CD4-positive, CD25-positive, alpha-beta regulatory T cell (primary cell): ENCODE results near the gene FRY. TPM values are rescaled to one million over a fixed set of nuclear protein-coding genes. Genes with fewer than 3 reads are reported as not detected.

Experiments used
- ATAC-seq, 2 donors: fragments of 150-1000 bp; cut with Tn5 transposase; one replicate each; pipeline ENCODE4 v1.10.0; 2021; ENCODE audit warnings: low read depth in 2 of 2, moderate number of reproducible peaks in 2 of 2, moderate library complexity in 1 of 2
- DNase-seq, 3 donors: peaks; one replicate each; pipeline versions ENCODE4 v3.0.0 to v3.0.0-alpha.2; 2012 to 2022; ENCODE audit warnings: mixed read lengths in 1 of 3
- H3K27ac ChIP-seq: one replicate; pipeline ENCODE4 v1.7.0; 2013; ENCODE audit warnings: mild to moderate bottlenecking, low read length; ENCODE audit not compliant: insufficient read depth, poor library complexity, severe bottlenecking
- H3K27me3 ChIP-seq: one replicate; pipeline ENCODE4 v1.7.0; 2013; ENCODE audit warnings: low read length; ENCODE audit not compliant: control insufficient read depth, insufficient read depth
- H3K36me3 ChIP-seq: one replicate; pipeline ENCODE4 v1.7.0; 2013; ENCODE audit warnings: mild to moderate bottlenecking, low read length, moderate library complexity; ENCODE audit not compliant: control insufficient read depth, insufficient read depth
- H3K4me1 ChIP-seq: 2 replicates; pipeline ENCODE4 v1.7.0; 2013; ENCODE audit warnings: mild to moderate bottlenecking, low read length; ENCODE audit not compliant: insufficient read depth, control insufficient read depth, poor library complexity, severe bottlenecking
- H3K4me3 ChIP-seq: one replicate; pipeline ENCODE4 v1.7.0; 2013; ENCODE audit warnings: low read depth, mild to moderate bottlenecking, low read length, moderate library complexity
- H3K9me3 ChIP-seq, 2 experiments: 1 replicate in 1 of 2; 2 replicates in 1 of 2; pipeline ENCODE4 v1.7.0; 2013; ENCODE audit warnings: low read length in 2 of 2, mild to moderate bottlenecking in 1 of 2, moderate library complexity in 1 of 2; ENCODE audit not compliant: control insufficient read depth in 2 of 2
- H3K27ac Mint-ChIP-seq, 3 donors: one replicate each; pipeline ENCODE4 v1.8.0; 2020 to 2022; ENCODE audit warnings: mild to moderate bottlenecking in 3 of 3, mixed read lengths in 3 of 3, moderate library complexity in 2 of 3
- H3K27me3 Mint-ChIP-seq: one replicate; pipeline ENCODE4 v1.8.0; 2022; ENCODE audit warnings: mild to moderate bottlenecking, mixed read lengths
- H3K36me3 Mint-ChIP-seq: one replicate; pipeline ENCODE4 v1.8.0; 2020; ENCODE audit warnings: mixed read lengths
- H3K4me1 Mint-ChIP-seq, 4 donors: one replicate each; pipeline ENCODE4 v1.8.0; 2020 to 2022; ENCODE audit warnings: mixed read lengths in 4 of 4, mild to moderate bottlenecking in 1 of 4
- H3K4me3 Mint-ChIP-seq, 4 donors: one replicate each; pipeline ENCODE4 v1.8.0; 2020 to 2022; ENCODE audit warnings: mild to moderate bottlenecking in 4 of 4, mixed read lengths in 4 of 4, moderate library complexity in 3 of 4
- H3K9me3 Mint-ChIP-seq, 7 donors: one replicate each; pipeline ENCODE4 v1.8.0; 2020 to 2022; ENCODE audit warnings: mixed read lengths in 7 of 7, mild to moderate bottlenecking in 3 of 7, moderate library complexity in 2 of 7
- polyA plus RNA-seq, 4 donors: library from polyadenylated mRNA; unstranded; fragments of 300-500 nt; fragmentation: Illumina TruSeq; gene quantifications; one replicate each; pipeline ENCODE4 v1.2.3, GENCODE V29; 2021
- total RNA-seq: library from RNA; stranded (reverse); gene quantifications from one replicate; pipeline ENCODE4 v1.2.3, GENCODE V29; 2022

Gene FRY
- total and polyA plus RNA-seq, 5 donors from 2014 or later: 0.96 to 12.8 (median 1.0) TPM

GRCh38 chr13:32210101-32210500 is 178.5 kb downstream of the FRY start:
- Mint-ChIP-seq H3K36me3 (no peaks in the 10 kb centered on the region), H3K9me3 (peaks cover 0 to 1% (median 0%) of the 10 kb centered on the region in 7 donors), H3K4me3 (no peak overlapping the region), H3K4me1 (no peaks in the 10 kb centered on the region), H3K27ac (no peak overlapping the region), H3K27me3 (peaks cover 12% of the 10 kb centered on the region)
- H3K9me3 ChIP-seq: no peaks in the 10 kb centered on the region
- no peak overlapping the region for H3K27ac ChIP-seq
- no peaks in the 10 kb centered on the region for H3K27me3 ChIP-seq
- DNase-seq (no peak), ATAC-seq (no peak)
- no peak overlapping the region for H3K4me3 ChIP-seq
- H3K4me1 ChIP-seq: no peaks in the 10 kb centered on the region
- no peaks in the 10 kb centered on the region for H3K36me3 ChIP-seq

- no peak for DNase-seq
- peak overlapping the region in 1 of 3 donors; percentile 53 for H3K27ac Mint-ChIP-seq
- Histone ChIP-seq H3K4me3 (no peak overlapping the region), H3K27ac (no peak overlapping the region), H3K36me3 (no peaks in the 10 kb centered on the region), H3K9me3 (no peaks in the 10 kb centered on the region), H3K4me1 (no peaks in the 10 kb centered on the region), H3K27me3 (peaks cover 2% of the 10 kb centered on the region)
- H3K9me3 Mint-ChIP-seq: no peaks in the 10 kb centered on the region
- H3K4me3 Mint-ChIP-seq: no peak overlapping the region
- H3K36me3 Mint-ChIP-seq: no peaks in the 10 kb centered on the region
- no peak for ATAC-seq
- no peaks in the 10 kb centered on the region for H3K4me1 Mint-ChIP-seq
- H3K27me3 Mint-ChIP-seq: peaks cover 8% of the 10 kb centered on the region
Measured at GRCh38 chr13:32211813-32212212, 180.2 kb downstream of the FRY start.

DNA sequence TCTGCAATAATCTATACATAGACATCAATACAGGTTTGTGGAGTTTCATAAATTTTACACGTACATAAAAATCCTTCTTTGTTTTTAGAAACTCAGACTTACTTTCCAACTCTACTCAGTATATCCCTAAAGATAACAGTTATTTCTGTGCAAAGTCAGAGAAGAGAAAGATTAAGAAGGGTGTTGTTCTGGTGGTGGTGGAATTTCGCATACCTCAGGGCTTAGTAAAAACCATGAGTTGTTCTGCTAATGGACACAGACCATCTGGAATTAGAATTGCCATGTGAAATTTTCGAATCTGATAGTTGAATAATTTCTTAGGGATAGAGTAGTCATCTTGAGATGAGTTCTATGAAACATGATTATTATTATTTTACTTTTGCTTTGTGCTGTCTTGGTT is 180.8 kb downstream of the FRY start:
- no peak overlapping the region for H3K4me3 ChIP-seq
- Mint-ChIP-seq H3K4me1 (no peaks in the 10 kb centered on the region), H3K9me3 (no peaks in the 10 kb centered on the region), H3K4me3 (peak overlapping the region in 1 of 4 donors; percentile 47), H3K36me3 (no peaks in the 10 kb centered on the region), H3K27ac (no peak overlapping the region), H3K27me3 (peaks cover 8% of the 10 kb centered on the region)
- no peaks in the 10 kb centered on the region for H3K36me3 ChIP-seq
- DNase-seq (no peak), ATAC-seq (no peak)
- H3K9me3 ChIP-seq: no peaks in the 10 kb centered on the region
- no peak overlapping the region for H3K27ac ChIP-seq
- H3K27me3 ChIP-seq: peaks cover 2% of the 10 kb centered on the region
- no peaks in the 10 kb centered on the region for H3K4me1 ChIP-seq

GRCh38 chr13:32213626-32214025 is 182.1 kb downstream of the FRY start:
- ATAC-seq: no peak
- H3K36me3 Mint-ChIP-seq: no peaks in the 10 kb centered on the region
- Histone ChIP-seq H3K27me3 (peaks cover 2% of the 10 kb centered on the region), H3K27ac (no peak overlapping the region), H3K9me3 (no peaks in the 10 kb centered on the region), H3K4me3 (no peak overlapping the region), H3K36me3 (no peaks in the 10 kb centered on the region), H3K4me1 (no peaks in the 10 kb centered on the region)
- H3K27me3 Mint-ChIP-seq: peaks cover 8% of the 10 kb centered on the region
- H3K27ac Mint-ChIP-seq: no peak overlapping the region
- H3K9me3 Mint-ChIP-seq: peaks cover 0 to under 1% (median 0%) of the 10 kb centered on the region in 7 donors
- H3K4me1 Mint-ChIP-seq: no peaks in the 10 kb centered on the region
- no peak overlapping the region for H3K4me3 Mint-ChIP-seq
- DNase-seq: no peak

GRCh38 chr13:32214071-32214470 is 182.5 kb downstream of the FRY start:
- H3K9me3 ChIP-seq: no peaks in the 10 kb centered on the region
- peaks cover 2% of the 10 kb centered on the region for H3K27me3 ChIP-seq
- no peak overlapping the region for H3K4me3 ChIP-seq
- Mint-ChIP-seq H3K27me3 (peaks cover 8% of the 10 kb centered on the region), H3K4me1 (no peaks in the 10 kb centered on the region), H3K27ac (no peak overlapping the region), H3K36me3 (no peaks in the 10 kb centered on the region), H3K9me3 (peaks cover 0 to 2% (median 0%) of the 10 kb centered on the region in 7 donors), H3K4me3 (no peak overlapping the region)
- ATAC-seq (no peak), DNase-seq (no peak)
- no peaks in the 10 kb centered on the region for H3K36me3 ChIP-seq
- H3K27ac ChIP-seq: no peak overlapping the region
- no peaks in the 10 kb centered on the region for H3K4me1 ChIP-seq

- H3K36me3 Mint-ChIP-seq: no peaks in the 10 kb centered on the region
- H3K27ac ChIP-seq: no peak overlapping the region
- H3K27me3 Mint-ChIP-seq: peaks cover 8% of the 10 kb centered on the region
- H3K9me3 ChIP-seq: no peaks in the 10 kb centered on the region
- peaks cover 2% of the 10 kb centered on the region for H3K27me3 ChIP-seq
- no peak overlapping the region for H3K4me3 Mint-ChIP-seq
- peaks cover 0 to 2% (median 0%) of the 10 kb centered on the region in 7 donors for H3K9me3 Mint-ChIP-seq
- H3K27ac Mint-ChIP-seq: no peak overlapping the region
- DNase-seq (no peak), ATAC-seq (no peak)
- H3K36me3 ChIP-seq: no peaks in the 10 kb centered on the region
- H3K4me3 ChIP-seq: no peak overlapping the region
- H3K4me1 Mint-ChIP-seq: no peaks in the 10 kb centered on the region
- H3K4me1 ChIP-seq: no peaks in the 10 kb centered on the region
Measured at GRCh38 chr13:32216281-32216680, 184.7 kb downstream of the FRY start.

DNA sequence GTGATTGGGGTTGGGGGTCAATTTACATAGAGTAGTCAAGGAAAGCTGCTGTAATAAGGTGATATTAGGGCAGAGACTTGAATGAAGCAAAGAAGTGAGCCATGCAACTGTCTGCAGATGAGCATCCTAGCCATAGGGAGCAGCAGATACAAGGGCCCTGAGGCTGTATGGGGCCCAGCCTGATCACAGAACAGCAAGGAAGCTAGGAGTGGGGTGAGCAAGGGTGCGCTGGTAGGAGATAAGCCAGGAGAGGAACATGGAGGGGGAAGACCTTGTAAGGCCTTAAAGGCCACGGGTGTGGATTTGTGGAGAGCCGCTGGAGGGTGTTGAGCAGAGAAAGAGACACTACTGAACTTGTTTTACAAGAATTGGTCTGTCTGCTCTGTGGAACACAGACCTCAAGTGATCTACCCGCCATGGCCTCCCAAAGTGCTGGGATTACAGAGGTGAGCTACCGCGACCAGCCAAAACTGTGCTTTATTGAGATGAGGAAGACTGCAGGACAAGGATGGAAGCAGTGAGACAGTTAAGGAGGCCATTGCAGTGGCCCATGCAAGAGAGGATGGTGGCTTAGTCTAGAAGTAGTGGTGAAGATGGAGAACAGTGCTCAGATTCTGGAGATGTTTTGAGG is 190.6 kb downstream of the FRY start:
- Histone ChIP-seq H3K4me1 (no peaks in the 10 kb centered on the region), H3K9me3 (no peaks in the 10 kb centered on the region), H3K27me3 (no peaks in the 10 kb centered on the region), H3K36me3 (no peaks in the 10 kb centered on the region), H3K27ac (no peak overlapping the region), H3K4me3 (no peak overlapping the region)
- Mint-ChIP-seq H3K36me3 (no peaks in the 10 kb centered on the region), H3K4me3 (no peak overlapping the region), H3K9me3 (peaks cover 0 to 6% (median 0%) of the 10 kb centered on the region in 7 donors), H3K4me1 (no peaks in the 10 kb centered on the region), H3K27ac (peak overlapping the region in 1 of 3 donors; percentile 64), H3K27me3 (no peaks in the 10 kb centered on the region)
- ATAC-seq (no peak), DNase-seq (no peak)

GRCh38 chr13:32224916-32225315 is 193.3 kb downstream of the FRY start:
- H3K27me3 ChIP-seq: no peaks in the 10 kb centered on the region
- Mint-ChIP-seq H3K27me3 (no peaks in the 10 kb centered on the region), H3K4me1 (no peaks in the 10 kb centered on the region), H3K9me3 (peaks cover 0 to 6% (median 0%) of the 10 kb centered on the region in 7 donors), H3K36me3 (no peaks in the 10 kb centered on the region), H3K27ac (no peak overlapping the region), H3K4me3 (no peak overlapping the region)
- DNase-seq: no peak
- no peak for ATAC-seq
- no peaks in the 10 kb centered on the region for H3K4me1 ChIP-seq
- H3K27ac ChIP-seq: no peak overlapping the region
- no peak overlapping the region for H3K4me3 ChIP-seq
- no peaks in the 10 kb centered on the region for H3K36me3 ChIP-seq
- H3K9me3 ChIP-seq: no peaks in the 10 kb centered on the region
